Duodenal mucosa (tissue), 2 donors: Measurements from ENCODE around the gene MUC5B.

ENCODE experiments used
- H3K27ac ChIP-seq: one replicate; pipeline ENCODE4 v1.7.0; 2013; ENCODE audit warnings: low read depth, low read length
- H3K27me3 ChIP-seq, 2 donors: one replicate each; pipeline ENCODE4 v1.7.0; 2013; ENCODE audit warnings: low read length in 2 of 2, control low read depth in 1 of 2; ENCODE audit not compliant: insufficient read depth in 2 of 2, control insufficient read depth in 1 of 2
- H3K36me3 ChIP-seq, 2 donors: one replicate each; pipeline ENCODE4 v1.7.0; 2013; ENCODE audit warnings: low read length in 2 of 2, control low read depth in 1 of 2; ENCODE audit not compliant: insufficient read depth in 2 of 2, control insufficient read depth in 1 of 2
- H3K4me1 ChIP-seq, 2 donors: one replicate each; pipeline ENCODE4 v1.7.0; 2013; ENCODE audit warnings: low read length in 2 of 2, control low read depth in 1 of 2; ENCODE audit not compliant: insufficient read depth in 2 of 2, control insufficient read depth in 1 of 2
- H3K4me3 ChIP-seq, 2 donors: one replicate each; pipeline ENCODE4 v1.7.0; 2013; ENCODE audit warnings: low read length in 2 of 2, low read depth in 1 of 2
- H3K9ac ChIP-seq, 2 donors: one replicate each; pipeline ENCODE4 v1.7.0; 2013; ENCODE audit warnings: low read length in 2 of 2, low read depth in 1 of 2
- H3K9me3 ChIP-seq, 2 donors: one replicate each; pipeline ENCODE4 v1.7.0; 2013; ENCODE audit warnings: low read length in 2 of 2, control low read depth in 1 of 2; ENCODE audit not compliant: control insufficient read depth in 1 of 2

MUC5B gene

GRCh38 chr11:1221848-1222311, 986 bp upstream of the MUC5B start:
- Histone ChIP-seq H3K27ac (no peak overlapping the region), H3K36me3 (no peaks in the 10 kb centered on the region), H3K9ac (no peak overlapping the region), H3K27me3 (peaks cover 0 to 6% of the 10 kb centered on the region in 2 donors), H3K4me1 (no peaks in the 10 kb centered on the region), H3K9me3 (no peaks in the 10 kb centered on the region), H3K4me3 (no peak overlapping the region)

- Histone ChIP-seq H3K27me3 (peaks cover 0 to 6% of the 10 kb centered on the region in 2 donors), H3K27ac (no peak overlapping the region)
These were observed 662 bp downstream of the MUC5B start for GRCh38 chr11:1223346-1224110.

GRCh38 chr11:1224111-1224490, 1.2 kb downstream of the MUC5B start:
- H3K9ac ChIP-seq = no peak overlapping the region
- H3K4me3 ChIP-seq = no peak overlapping the region
- H3K9me3 ChIP-seq = no peaks in the 10 kb centered on the region
- no peak overlapping the region for H3K27ac ChIP-seq
- no peaks in the 10 kb centered on the region for H3K4me1 ChIP-seq
- no peaks in the 10 kb centered on the region for H3K36me3 ChIP-seq
- peaks cover 0 to 6% of the 10 kb centered on the region in 2 donors for H3K27me3 ChIP-seq

More at GRCh38 chr11:1223346-1224110, 662 bp downstream of the MUC5B start:
- H3K4me3 ChIP-seq = no peak overlapping the region
- H3K9me3 ChIP-seq = no peaks in the 10 kb centered on the region
- no peaks in the 10 kb centered on the region for H3K4me1 ChIP-seq
- H3K36me3 ChIP-seq = no peaks in the 10 kb centered on the region
- no peak overlapping the region for H3K9ac ChIP-seq

GRCh38 chr11:1224491-1225385, 1.9 kb downstream of the MUC5B start:
- H3K27ac ChIP-seq = no peak overlapping the region
- no peak overlapping the region for H3K4me3 ChIP-seq
- no peaks in the 10 kb centered on the region for H3K9me3 ChIP-seq
- H3K36me3 ChIP-seq = no peaks in the 10 kb centered on the region
- H3K4me1 ChIP-seq = no peaks in the 10 kb centered on the region
- H3K9ac ChIP-seq = no peak overlapping the region
- peaks cover 0 to 6% of the 10 kb centered on the region in 2 donors for H3K27me3 ChIP-seq

- Histone ChIP-seq H3K9ac (no peak overlapping the region), H3K4me3 (no peak overlapping the region), H3K9me3 (no peaks in the 10 kb centered on the region), H3K4me1 (no peaks in the 10 kb centered on the region), H3K36me3 (no peaks in the 10 kb centered on the region), H3K27me3 (peaks cover 0 to 6% of the 10 kb centered on the region in 2 donors), H3K27ac (no peak overlapping the region)
These were observed 2.7 kb downstream of the MUC5B start for GRCh38 chr11:1225386-1226225.

GRCh38 chr11:1226226-1226985, 3.5 kb downstream of the MUC5B start:
- Histone ChIP-seq H3K27ac (no peak overlapping the region), H3K27me3 (peaks cover 0 to 6% of the 10 kb centered on the region in 2 donors), H3K9me3 (no peaks in the 10 kb centered on the region), H3K4me3 (no peak overlapping the region), H3K4me1 (no peaks in the 10 kb centered on the region), H3K9ac (no peak overlapping the region), H3K36me3 (no peaks in the 10 kb centered on the region)

- Histone ChIP-seq H3K9me3 (no peaks in the 10 kb centered on the region), H3K4me3 (no peak overlapping the region), H3K36me3 (no peaks in the 10 kb centered on the region), H3K4me1 (no peaks in the 10 kb centered on the region), H3K9ac (no peak overlapping the region), H3K27me3 (peaks cover 0 to 3% of the 10 kb centered on the region in 2 donors), H3K27ac (no peak overlapping the region)
These were observed 4.2 kb downstream of the MUC5B start for GRCh38 chr11:1226986-1227550.

- H3K4me1 ChIP-seq = no peaks in the 10 kb centered on the region
- H3K9ac ChIP-seq = no peak overlapping the region
- no peaks in the 10 kb centered on the region for H3K9me3 ChIP-seq
- H3K27me3 ChIP-seq = peaks cover 0 to under 1% of the 10 kb centered on the region in 2 donors
- H3K27ac ChIP-seq = no peak overlapping the region
- H3K4me3 ChIP-seq = no peak overlapping the region
- no peaks in the 10 kb centered on the region for H3K36me3 ChIP-seq
These were observed 4.8 kb downstream of the MUC5B start for GRCh38 chr11:1227551-1228100.
